SK-N-SH (cell line): ENCODE results near the gene POU4F1. TPM values are rescaled to one million over a fixed set of nuclear protein-coding genes. Genes with fewer than 3 reads are reported as not detected.

Source experiments
- CTCF ChIA-PET: fragments of 300-600, 350-600 bp; formaldehyde crosslinking; extraction: SDS; loops from one replicate; lab custom pipeline; 2021; lab: Yijun Ruan, JAX
- POLR2A ChIA-PET: fragments of 350-600 bp; sonication (Branson Sonifier 250); formaldehyde crosslinking; extraction: SDS; loops from one replicate; lab custom pipeline; 2020; ENCODE audit warnings: antibody characterized with exemption, inconsistent platforms; lab: Yijun Ruan, JAX
- DNase-seq: peaks from one replicate; pipeline ENCODE4 v3.0.0; 2012
- H2AFZ ChIP-seq: fragments of 200-600 bp; sonication (generic); 2 replicates; pipeline ENCODE4 v1.8.1; 2016; ENCODE audit warnings: antibody characterized with exemption, mild to moderate bottlenecking, low read depth
- H3F3A ChIP-seq: fragments of 200-600 bp; sonication (generic); replicated peaks from 2 replicates; pipeline ENCODE3; 2016; ENCODE audit warnings: antibody characterized with exemption, mild to moderate bottlenecking; ENCODE audit not compliant: insufficient read depth
- H3K27ac ChIP-seq, 2 experiments: fragments of 200-500 bp in 1 of 2; fragments of 200-600 bp in 1 of 2; sonication (Bioruptor generic) in 1 of 2; sonication (generic), shearing (Covaris generic) in 1 of 2; 2 replicates each; pipeline versions ENCODE4 v1.5.1 to v1.6.1; 2014 to 2016; ENCODE audit warnings: low read depth in 2 of 2, inconsistent platforms in 1 of 2, low read length in 1 of 2, mild to moderate bottlenecking in 1 of 2, mixed read lengths in 1 of 2
- H3K27me3 ChIP-seq: fragments of 200-600 bp; sonication (generic), shearing (Covaris generic); 2 replicates; pipeline ENCODE4 v1.6.1; 2016; ENCODE audit warnings: mixed run types; ENCODE audit not compliant: insufficient read depth
- H3K36me3 ChIP-seq, 2 experiments: fragments of 200-500 bp in 1 of 2; fragments of 200-600 bp in 1 of 2; sonication (Bioruptor generic) in 1 of 2; sonication (generic) in 1 of 2; replicated peaks in 1 of 2; 2 replicates each; pipeline versions ENCODE3 to v1.5.1; 2014 to 2016; ENCODE audit warnings: low read length in 1 of 2, mild to moderate bottlenecking in 1 of 2; ENCODE audit not compliant: insufficient read depth in 2 of 2, control insufficient read depth in 1 of 2
- H3K4me1 ChIP-seq, 2 experiments: fragments of 200-500 bp in 1 of 2; fragments of 200-600 bp in 1 of 2; sonication (Bioruptor generic) in 1 of 2; sonication (generic), shearing (Covaris generic) in 1 of 2; 2 replicates each; pipeline versions ENCODE4 v1.5.1 to v1.6.1; 2014 to 2016; ENCODE audit warnings: low read depth in 1 of 2, low read length in 1 of 2, mixed run types in 1 of 2; ENCODE audit not compliant: insufficient read depth in 2 of 2, control insufficient read depth in 1 of 2
- H3K4me2 ChIP-seq: fragments of 200-600 bp; sonication (generic), shearing (Covaris generic); 2 replicates; pipeline ENCODE4 v1.6.1; 2017; ENCODE audit warnings: mixed run types
- H3K4me3 ChIP-seq, 2 experiments: fragments of 200-500 bp in 1 of 2; fragments of 200-600 bp in 1 of 2; sonication (Bioruptor generic) in 1 of 2; sonication (generic), shearing (Covaris generic) in 1 of 2; 2 replicates each; pipeline versions ENCODE4 v1.5.1 to v1.8.1; 2014 to 2016; ENCODE audit warnings: low read depth in 2 of 2, inconsistent platforms in 1 of 2, low read length in 1 of 2, mild to moderate bottlenecking in 1 of 2, mixed read lengths in 1 of 2, moderate library complexity in 1 of 2
- H3K79me2 ChIP-seq: fragments of 200-600 bp; sonication (generic); 2 replicates; pipeline ENCODE4 v1.8.1; 2017; ENCODE audit warnings: mild to moderate bottlenecking; ENCODE audit not compliant: insufficient read depth
- H3K9ac ChIP-seq: fragments of 200-600 bp; sonication (generic); 2 replicates; pipeline ENCODE4 v1.6.1; 2017; ENCODE audit warnings: mixed run types
- H3K9me2 ChIP-seq: fragments of 200-600 bp; sonication (generic); 2 replicates; pipeline ENCODE4 v1.6.1; 2017; ENCODE audit warnings: mixed run types
- H3K9me3 ChIP-seq: fragments of 200-600 bp; sonication (generic); 2 replicates; pipeline ENCODE4 v1.6.1; 2017; ENCODE audit warnings: mixed run types, mild to moderate bottlenecking, moderate library complexity
- H4K20me1 ChIP-seq: fragments of 200-600 bp; sonication (generic); 2 replicates; pipeline ENCODE4 v1.6.1; 2017; ENCODE audit warnings: mild to moderate bottlenecking, mixed run types; ENCODE audit not compliant: insufficient read depth
- EP300 ChIP-seq, 2 experiments: IDR thresholded peaks; 2 replicates each; pipeline versions ENCODE4 v1.4.0 to v1.6.1; 2012; ENCODE audit warnings: borderline replicate concordance in 1 of 2, low read depth in 1 of 2, low read length in 1 of 2
- EZH2phosphoT487 ChIP-seq: fragments of 200-600 bp; sonication (generic); IDR thresholded peaks from 2 replicates; pipeline ENCODE4 v1.6.1; 2017; ENCODE audit warnings: low read depth, mixed run types, mild to moderate bottlenecking, antibody characterized with exemption, moderate library complexity, borderline replicate concordance
- FOSL2 ChIP-seq: IDR thresholded peaks from 2 replicates; pipeline ENCODE4 v1.4.0; 2012; ENCODE audit warnings: low read depth, mild to moderate bottlenecking, moderate library complexity, borderline replicate concordance
- FOXM1 ChIP-seq: IDR thresholded peaks from 2 replicates; pipeline ENCODE4 v1.4.0; 2012; ENCODE audit warnings: low read depth, mild to moderate bottlenecking
- GABPA ChIP-seq: IDR thresholded peaks from 2 replicates; pipeline ENCODE4 v1.4.0; 2012; ENCODE audit warnings: low read depth, mild to moderate bottlenecking
- GATA2 ChIP-seq: sonication (generic); formaldehyde crosslinking; IDR thresholded peaks from 2 replicates; pipeline ENCODE4 v1.5.0; 2020; ENCODE audit warnings: mild to moderate bottlenecking, missing genetic modification reagents
- IRF3 ChIP-seq: fragments of 150-350 bp; IDR thresholded peaks from 2 replicates; pipeline ENCODE4 v1.6.1; 2016; ENCODE audit warnings: mild to moderate bottlenecking, low read depth, low read length
- MXI1 ChIP-seq: IDR thresholded peaks from 2 replicates; pipeline ENCODE4 v1.6.1; 2012; ENCODE audit warnings: mild to moderate bottlenecking, low read depth, low read length, improper control_type of control experiment
- NFIC ChIP-seq: IDR thresholded peaks from 2 replicates; pipeline ENCODE4 v1.4.0; 2012; ENCODE audit warnings: borderline replicate concordance
- NRF1 ChIP-seq: IDR thresholded peaks from 2 replicates; pipeline ENCODE4 v1.6.1; 2012; ENCODE audit warnings: low read depth, mild to moderate bottlenecking, low read length
- RAD21 ChIP-seq: IDR thresholded peaks from 2 replicates; pipeline ENCODE4 v1.6.1; 2012; ENCODE audit warnings: mild to moderate bottlenecking, low read length
- RCOR1 ChIP-seq: fragments of 150-350 bp; IDR thresholded peaks from 2 replicates; pipeline ENCODE4 v1.6.1; 2017; ENCODE audit warnings: antibody characterized with exemption, low read length
- RFX5 ChIP-seq: IDR thresholded peaks from 2 replicates; pipeline ENCODE4 v1.6.1; 2012; ENCODE audit warnings: mild to moderate bottlenecking, improper control_type of control experiment, low read length
- SIN3A ChIP-seq: IDR thresholded peaks from 2 replicates; pipeline ENCODE4 v1.6.1; 2012; ENCODE audit warnings: low read depth, mild to moderate bottlenecking, low read length, moderate library complexity, borderline replicate concordance
- SMC3 ChIP-seq: IDR thresholded peaks from 2 replicates; pipeline ENCODE4 v1.6.1; 2012; ENCODE audit warnings: low read depth, low read length, improper control_type of control experiment
- TAF1 ChIP-seq: IDR thresholded peaks from 2 replicates; pipeline ENCODE4 v1.6.1; 2012; ENCODE audit warnings: low read depth, mild to moderate bottlenecking, low read length, moderate library complexity, borderline replicate concordance
- TCF12 ChIP-seq: IDR thresholded peaks from 2 replicates; pipeline ENCODE4 v1.4.0; 2012
- TEAD4 ChIP-seq: IDR thresholded peaks from 2 replicates; pipeline ENCODE4 v1.4.0; 2012; ENCODE audit warnings: mild to moderate bottlenecking, borderline replicate concordance; ENCODE audit not compliant: insufficient read depth
- YY1 ChIP-seq: IDR thresholded peaks from 2 replicates; pipeline ENCODE4 v1.4.0; 2012; ENCODE audit warnings: low read depth, mild to moderate bottlenecking
- WGBS: methylation state at CpG from one replicate; pipeline ENCODE4 v1.1.6; 2017; ENCODE audit warnings: low lambda C conversion rate; 5-methylcytosine and 5-hydroxymethylcytosine counted together
- polyA plus RNA-seq, 3 experiments: library from polyadenylated mRNA; depleted of rRNA; stranded (reverse); fragments of >200 nt; gene quantifications; 2 replicates each; pipeline ENCODE4 v1.2.3, GENCODE V29; 2012
- TF ChIP-seq, protein P1 (sequence below): IDR thresholded peaks from 2 replicates; pipeline ENCODE4; 2012

Gene POU4F1
- polyA plus RNA-seq, 1 of the 3 experiments (the other 2 are of a cell fraction): not detected

- no peaks in the 10 kb centered on the region for H3K36me3 ChIP-seq
- H3K27me3 ChIP-seq: peaks cover 93% of the 10 kb centered on the region
- ChIA-PET POLR2A (interaction anchor here (0.6 kb wide), 1 partner anchor 10 kb away, joined by 4 read pairs; no protein-coding TSS in a partner anchor), CTCF (interaction anchor here (1.2 to 1.8 kb wide), 7 partner anchors 9 to 465 kb away, joined by 3 to 6 read pairs (median 4); no protein-coding TSS in a partner anchor)
- no peak overlapping the region for H2AFZ ChIP-seq
- no peak overlapping the region for H3K27ac ChIP-seq
- WGBS: 8% methylated on average over 27 of the region's 51 CpGs
- H3K4me1 ChIP-seq: peaks cover 0 to 11% of the 10 kb centered on the region in 2 experiments; a peak in 1 of 4 replicates
- H3K9ac ChIP-seq: no peak overlapping the region
- H3K4me2 ChIP-seq: peak overlapping the region; percentile 66; the same call in 1 of the 2 replicates
- no peaks in the 10 kb centered on the region for H3K79me2 ChIP-seq
- DNase-seq: no peak
- H3K4me3 ChIP-seq: peak overlapping the region; percentile 45 to 50; a peak in 2 of 4 replicates
- H4K20me1 ChIP-seq: no peaks in the 10 kb centered on the region
- no peaks in the 10 kb centered on the region for H3K9me3 ChIP-seq
- H3F3A ChIP-seq: peaks cover 4% of the 10 kb centered on the region
- no peak for TF ChIP-seq NRF1
- TF ChIP-seq EZH2phosphoT487: no peak
- TF ChIP-seq NFIC: no peak
- TF ChIP-seq, protein P1, sequence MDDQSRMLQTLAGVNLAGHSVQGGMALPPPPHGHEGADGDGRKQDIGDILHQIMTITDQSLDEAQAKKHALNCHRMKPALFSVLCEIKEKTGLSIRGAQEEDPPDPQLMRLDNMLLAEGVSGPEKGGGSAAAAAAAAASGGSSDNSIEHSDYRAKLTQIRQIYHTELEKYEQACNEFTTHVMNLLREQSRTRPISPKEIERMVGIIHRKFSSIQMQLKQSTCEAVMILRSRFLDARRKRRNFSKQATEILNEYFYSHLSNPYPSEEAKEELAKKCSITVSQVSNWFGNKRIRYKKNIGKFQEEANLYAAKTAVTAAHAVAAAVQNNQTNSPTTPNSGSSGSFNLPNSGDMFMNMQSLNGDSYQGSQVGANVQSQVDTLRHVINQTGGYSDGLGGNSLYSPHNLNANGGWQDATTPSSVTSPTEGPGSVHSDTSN: no peak
- TF ChIP-seq YY1: no peak
- no peak for TF ChIP-seq SMC3
- TF ChIP-seq TAF1: no peak
- TF ChIP-seq EP300 (IDR thresholded peaks at IDR 0.05; ENCODE audit: borderline replicate concordance in 1 of 2, low read depth in 1 of 2, low read length in 1 of 2): no peak
- TF ChIP-seq FOSL2: no peak
- TF ChIP-seq IRF3: no peak
- TF ChIP-seq RFX5: no peak
- no peak for TF ChIP-seq MXI1
- TF ChIP-seq TEAD4: no peak
- no peak for TF ChIP-seq FOXM1
- no peak for TF ChIP-seq RAD21
- TF ChIP-seq GATA2 (CRISPR knock-in tag): no peak
- no peak for TF ChIP-seq RCOR1
- TF ChIP-seq GABPA: no peak
- TF ChIP-seq TCF12: no peak
- no peak for TF ChIP-seq SIN3A
- no peaks in the 10 kb centered on the region for H3K9me2 ChIP-seq
These were observed 652 bp downstream of the POU4F1 start for GRCh38 chr13:78602561-78603239.
